Measurements from ENCODE around the gene STPG3. TPM values are rescaled to one million over a fixed set of nuclear protein-coding genes. Genes with fewer than 3 reads are reported as not detected.
A peak's percentile ranks its signal among the peaks of the same experiment; 100 is the strongest.

The STPG3 gene
- total and polyA plus RNA-seq, 2 of the 13 experiments (the other 11 are each of a cell fraction or from before 2014, with no cell fraction given) = not detected

DNA sequence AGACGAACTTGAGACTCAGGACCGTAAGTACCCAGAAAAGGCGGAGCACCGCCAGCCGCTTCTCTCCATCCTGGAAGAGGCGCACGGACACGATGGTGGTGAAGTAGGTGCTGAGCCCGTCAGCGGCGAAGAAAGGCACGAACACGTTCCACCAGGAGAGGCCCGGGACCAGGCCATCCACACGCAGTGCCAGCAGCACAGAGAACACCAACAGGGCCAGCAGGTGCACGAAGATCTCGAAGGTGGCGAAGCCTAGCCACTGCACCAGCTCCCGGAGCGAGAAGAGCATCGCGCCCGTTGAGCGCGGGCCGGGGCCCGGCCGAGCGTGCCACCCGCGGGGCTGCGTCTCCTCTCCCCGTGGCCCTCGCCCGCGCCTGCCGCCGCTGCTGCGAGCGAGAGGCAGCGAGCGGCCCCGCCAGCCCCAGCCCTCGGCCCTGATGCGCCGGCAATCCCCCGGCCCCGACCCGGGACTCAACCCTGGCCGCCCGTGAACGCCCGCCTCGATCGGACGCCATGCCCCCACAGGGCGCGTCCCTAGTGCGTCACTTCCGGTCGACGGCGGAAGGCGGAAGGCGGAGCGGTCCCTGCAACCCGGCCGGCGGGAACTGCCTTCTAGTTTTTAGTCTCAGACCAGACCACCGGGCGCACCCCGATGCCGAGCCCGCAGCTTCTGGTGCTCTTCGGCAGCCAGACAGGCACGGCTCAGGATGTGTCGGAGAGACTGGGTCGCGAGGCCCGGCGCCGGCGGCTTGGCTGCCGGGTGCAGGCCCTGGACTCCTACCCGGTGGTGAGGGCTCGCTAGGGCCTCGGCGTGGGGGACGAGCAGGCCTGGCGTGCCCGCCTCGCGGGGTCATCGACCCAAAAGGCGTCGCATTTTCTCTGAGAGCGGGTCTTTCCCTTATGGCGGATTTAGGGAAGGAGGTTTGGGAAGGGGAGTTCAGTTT lies 45.7 kb upstream of the STPG3 start, which contains the start of the genes NDOR1 and TMEM203 (continued):
- TF ChIP-seq, protein P1, sequence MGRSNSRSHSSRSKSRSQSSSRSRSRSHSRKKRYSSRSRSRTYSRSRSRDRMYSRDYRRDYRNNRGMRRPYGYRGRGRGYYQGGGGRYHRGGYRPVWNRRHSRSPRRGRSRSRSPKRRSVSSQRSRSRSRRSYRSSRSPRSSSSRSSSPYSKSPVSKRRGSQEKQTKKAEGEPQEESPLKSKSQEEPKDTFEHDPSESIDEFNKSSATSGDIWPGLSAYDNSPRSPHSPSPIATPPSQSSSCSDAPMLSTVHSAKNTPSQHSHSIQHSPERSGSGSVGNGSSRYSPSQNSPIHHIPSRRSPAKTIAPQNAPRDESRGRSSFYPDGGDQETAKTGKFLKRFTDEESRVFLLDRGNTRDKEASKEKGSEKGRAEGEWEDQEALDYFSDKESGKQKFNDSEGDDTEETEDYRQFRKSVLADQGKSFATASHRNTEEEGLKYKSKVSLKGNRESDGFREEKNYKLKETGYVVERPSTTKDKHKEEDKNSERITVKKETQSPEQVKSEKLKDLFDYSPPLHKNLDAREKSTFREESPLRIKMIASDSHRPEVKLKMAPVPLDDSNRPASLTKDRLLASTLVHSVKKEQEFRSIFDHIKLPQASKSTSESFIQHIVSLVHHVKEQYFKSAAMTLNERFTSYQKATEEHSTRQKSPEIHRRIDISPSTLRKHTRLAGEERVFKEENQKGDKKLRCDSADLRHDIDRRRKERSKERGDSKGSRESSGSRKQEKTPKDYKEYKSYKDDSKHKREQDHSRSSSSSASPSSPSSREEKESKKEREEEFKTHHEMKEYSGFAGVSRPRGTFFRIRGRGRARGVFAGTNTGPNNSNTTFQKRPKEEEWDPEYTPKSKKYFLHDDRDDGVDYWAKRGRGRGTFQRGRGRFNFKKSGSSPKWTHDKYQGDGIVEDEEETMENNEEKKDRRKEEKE (IDR thresholded peaks at IDR 0.05) = no peak
- TF ChIP-seq GABPA (IDR thresholded peaks at IDR 0.05; ENCODE audit: low read depth, low read length) (no peak), GABPA (CRISPR knock-in tag; IDR thresholded peaks at IDR 0.05; ENCODE audit: low read depth) (peak; percentile 95), ATAD3A (CRISPR knock-in tag; IDR thresholded peaks at IDR 0.05) (no peak), RBFOX2 (IDR thresholded peaks at IDR 0.05; ENCODE audit: low read depth, low read length) (peak; percentile 96), TBP (CRISPR knock-in tag; IDR thresholded peaks at IDR 0.05) (0 out of 2 replicates have a peak, but pooled peaks have one; percentile 13), SIN3B (IDR thresholded peaks at IDR 0.05; ENCODE audit: low read length) (peak; percentile 96), ZNF326 (CRISPR knock-in tag; IDR thresholded peaks at IDR 0.05; ENCODE audit: borderline replicate concordance) (no peak), ZFP41 (CRISPR knock-in tag; IDR thresholded peaks at IDR 0.05; ENCODE audit: borderline replicate concordance) (no peak), ZNF441 (CRISPR knock-in tag; IDR thresholded peaks at IDR 0.05; ENCODE audit: borderline replicate concordance) (0 out of 2 replicates have a peak, but pooled peaks have one; percentile 33), DMAP1 (CRISPR knock-in tag; IDR thresholded peaks at IDR 0.05) (peak; percentile 84), ZNF713 (CRISPR knock-in tag; IDR thresholded peaks at IDR 0.05) (0 out of 2 replicates have a peak, but pooled peaks have one; percentile 65), ZNF350 (CRISPR knock-in tag; IDR thresholded peaks at IDR 0.05; ENCODE audit: borderline replicate concordance, low read depth) (peak; percentile 73), RARA (CRISPR knock-in tag; IDR thresholded peaks at IDR 0.05) (peak; percentile 35; the same call in 1 of the 2 replicates), ZNF552 (CRISPR knock-in tag; IDR thresholded peaks at IDR 0.05; ENCODE audit: borderline replicate concordance) (no peak), RBM22 (optimal IDR thresholded peaks at IDR 0.05; ENCODE audit: low read length) (no peak), HDAC2 (CRISPR knock-in tag; IDR thresholded peaks at IDR 0.05) (peak; percentile 95), GLI4 (CRISPR knock-in tag; IDR thresholded peaks at IDR 0.05; ENCODE audit: borderline replicate concordance) (no peak), RXRB (CRISPR knock-in tag; IDR thresholded peaks at IDR 0.05; ENCODE audit: borderline replicate concordance) (peak; percentile 19; the same call in 1 of the 2 replicates)
- TF ChIP-seq, protein P2, sequence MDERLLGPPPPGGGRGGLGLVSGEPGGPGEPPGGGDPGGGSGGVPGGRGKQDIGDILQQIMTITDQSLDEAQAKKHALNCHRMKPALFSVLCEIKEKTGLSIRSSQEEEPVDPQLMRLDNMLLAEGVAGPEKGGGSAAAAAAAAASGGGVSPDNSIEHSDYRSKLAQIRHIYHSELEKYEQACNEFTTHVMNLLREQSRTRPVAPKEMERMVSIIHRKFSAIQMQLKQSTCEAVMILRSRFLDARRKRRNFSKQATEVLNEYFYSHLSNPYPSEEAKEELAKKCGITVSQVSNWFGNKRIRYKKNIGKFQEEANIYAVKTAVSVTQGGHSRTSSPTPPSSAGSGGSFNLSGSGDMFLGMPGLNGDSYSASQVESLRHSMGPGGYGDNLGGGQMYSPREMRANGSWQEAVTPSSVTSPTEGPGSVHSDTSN (CRISPR knock-in tag; IDR thresholded peaks at IDR 0.05) = no peak
- TF ChIP-seq, protein P3, sequence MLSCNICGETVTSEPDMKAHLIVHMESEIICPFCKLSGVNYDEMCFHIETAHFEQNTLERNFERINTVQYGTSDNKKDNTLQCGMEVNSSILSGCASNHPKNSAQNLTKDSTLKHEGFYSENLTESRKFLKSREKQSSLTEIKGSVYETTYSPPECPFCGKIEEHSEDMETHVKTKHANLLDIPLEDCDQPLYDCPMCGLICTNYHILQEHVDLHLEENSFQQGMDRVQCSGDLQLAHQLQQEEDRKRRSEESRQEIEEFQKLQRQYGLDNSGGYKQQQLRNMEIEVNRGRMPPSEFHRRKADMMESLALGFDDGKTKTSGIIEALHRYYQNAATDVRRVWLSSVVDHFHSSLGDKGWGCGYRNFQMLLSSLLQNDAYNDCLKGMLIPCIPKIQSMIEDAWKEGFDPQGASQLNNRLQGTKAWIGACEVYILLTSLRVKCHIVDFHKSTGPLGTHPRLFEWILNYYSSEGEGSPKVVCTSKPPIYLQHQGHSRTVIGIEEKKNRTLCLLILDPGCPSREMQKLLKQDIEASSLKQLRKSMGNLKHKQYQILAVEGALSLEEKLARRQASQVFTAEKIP (CRISPR knock-in tag; IDR thresholded peaks at IDR 0.05; ENCODE audit: borderline replicate concordance) = no peak

Data from HepG2 (cell line).